PC-3 (cell line): ENCODE results near the gene P2RY1. TPM values are rescaled to one million over a fixed set of nuclear protein-coding genes. Genes with fewer than 3 reads are reported as not detected.
A peak's percentile ranks its signal among the peaks of the same experiment; 100 is the strongest.

Source experiments
- ATAC-seq: fragments of 200-7000 bp; cut with Tn5 transposase; 2 replicates; pipeline ENCODE4 v1.9.1; 2020; ENCODE audit warnings: mild to moderate bottlenecking, moderate library complexity
- BruUV-seq: library from RNA; stranded (reverse); fragments of 400-500 nt; replicated peaks from 2 replicates; lab custom pipeline; 2021; lab: Mats Ljungman, UMichigan
- CTCF ChIA-PET: fragments of 300-600 bp; sonication (Branson Sonifier 250); formaldehyde crosslinking; loops from one replicate; lab custom pipeline; 2022; ENCODE audit warnings: antibody characterized with exemption; lab: Charles Lee
- POLR2A ChIA-PET: fragments of 300-600 bp; sonication (Branson Sonifier 250); formaldehyde crosslinking; loops from one replicate; lab custom pipeline; 2022; ENCODE audit warnings: antibody characterized with exemption; ENCODE audit not compliant: unreplicated experiment; lab: Charles Lee
- DNase-seq: peaks from one replicate; pipeline ENCODE4 v3.0.0-alpha.2; 2015
- H2AFZ ChIP-seq: fragments of 300-600 bp; sonication (generic); 2 replicates; pipeline ENCODE4 v1.6.0; 2016; ENCODE audit warnings: antibody characterized with exemption, low read length
- H3F3A ChIP-seq: fragments of 300-600 bp; sonication (generic); one replicate; pipeline ENCODE4 v1.6.0; 2017; ENCODE audit warnings: antibody characterized with exemption, low read length, control low read depth, mild to moderate bottlenecking; ENCODE audit not compliant: unreplicated experiment
- H3K27ac ChIP-seq: fragments of 300-600 bp; sonication (generic); 2 replicates; pipeline ENCODE4 v1.5.1; 2016; ENCODE audit warnings: mild to moderate bottlenecking, low read length
- H3K27me3 ChIP-seq: fragments of 300-600 bp; sonication (generic); 2 replicates; pipeline ENCODE4 v1.6.1; 2016; ENCODE audit warnings: low read length, mixed read lengths
- H3K36me3 ChIP-seq: fragments of 300-600 bp; sonication (generic); 2 replicates; pipeline ENCODE4 v1.6.1; 2016; ENCODE audit warnings: low read depth, mixed run types, low read length, mixed read lengths
- H3K4me1 ChIP-seq: fragments of 300-600 bp; sonication (generic); 2 replicates; pipeline ENCODE4 v1.5.1; 2016; ENCODE audit warnings: low read length; ENCODE audit not compliant: insufficient read depth
- H3K4me2 ChIP-seq: fragments of 300-600 bp; sonication (generic); 2 replicates; pipeline ENCODE4 v1.6.0; 2016; ENCODE audit warnings: low read length
- H3K4me3 ChIP-seq: fragments of 300-600 bp; sonication (generic); 2 replicates; pipeline ENCODE4 v1.5.1; 2016; ENCODE audit warnings: mild to moderate bottlenecking, low read length, mixed read lengths
- H3K79me2 ChIP-seq: fragments of 300-600 bp; sonication (generic); 2 replicates; pipeline ENCODE4 v1.6.1; 2017; ENCODE audit warnings: low read length, mixed read lengths
- H3K9ac ChIP-seq: fragments of 300-600 bp; sonication (generic); 2 replicates; pipeline ENCODE4 v1.6.0; 2016; ENCODE audit warnings: mild to moderate bottlenecking, low read length
- H3K9me2 ChIP-seq: fragments of 300-600 bp; sonication (generic); replicated peaks from 2 replicates; pipeline ENCODE4 v1.6.1; 2016; ENCODE audit warnings: mixed run types, low read length, mixed read lengths
- H3K9me3 ChIP-seq: fragments of 300-600 bp; sonication (generic); 2 replicates; pipeline ENCODE4 v1.6.1; 2016; ENCODE audit warnings: low read length, mixed read lengths
- H4K20me1 ChIP-seq: fragments of 300-600 bp; sonication (generic); 2 replicates; pipeline ENCODE4 v1.6.1; 2016; ENCODE audit warnings: low read length, mixed read lengths
- CTCF ChIP-seq: fragments of 300-600 bp; sonication (generic); conservative IDR thresholded peaks from 2 replicates; pipeline ENCODE4 v1.5.1; 2017; ENCODE audit warnings: antibody characterized with exemption, low read depth, mild to moderate bottlenecking, low read length
- EZH2 ChIP-seq: fragments of 300-600 bp; sonication (generic); IDR thresholded peaks from one replicate; pipeline ENCODE4 v1.6.1; 2017; ENCODE audit warnings: antibody characterized with exemption, mild to moderate bottlenecking, low read length; ENCODE audit not compliant: unreplicated experiment
- EZH2phosphoT487 ChIP-seq: fragments of 300-600 bp; sonication (generic); IDR thresholded peaks from 2 replicates; pipeline ENCODE4 v1.6.1; 2018; ENCODE audit warnings: mild to moderate bottlenecking, antibody characterized with exemption, low read length, borderline replicate concordance
- intact Hi-C: fragments of 100-400 bp; cut with micrococcal nuclease; formaldehyde crosslinking; loops from 2 replicates; pipeline ENCODE4 v1.9.0; 2023
- total RNA-seq: library from RNA; depleted of rRNA; stranded (reverse); fragments of >200 nt; gene quantifications from 2 replicates; pipeline ENCODE4 v1.2.3, GENCODE V29; 2014

Gene P2RY1
- total RNA-seq, 1 experiment from 2014 or later = 0.29 TPM

DNA sequence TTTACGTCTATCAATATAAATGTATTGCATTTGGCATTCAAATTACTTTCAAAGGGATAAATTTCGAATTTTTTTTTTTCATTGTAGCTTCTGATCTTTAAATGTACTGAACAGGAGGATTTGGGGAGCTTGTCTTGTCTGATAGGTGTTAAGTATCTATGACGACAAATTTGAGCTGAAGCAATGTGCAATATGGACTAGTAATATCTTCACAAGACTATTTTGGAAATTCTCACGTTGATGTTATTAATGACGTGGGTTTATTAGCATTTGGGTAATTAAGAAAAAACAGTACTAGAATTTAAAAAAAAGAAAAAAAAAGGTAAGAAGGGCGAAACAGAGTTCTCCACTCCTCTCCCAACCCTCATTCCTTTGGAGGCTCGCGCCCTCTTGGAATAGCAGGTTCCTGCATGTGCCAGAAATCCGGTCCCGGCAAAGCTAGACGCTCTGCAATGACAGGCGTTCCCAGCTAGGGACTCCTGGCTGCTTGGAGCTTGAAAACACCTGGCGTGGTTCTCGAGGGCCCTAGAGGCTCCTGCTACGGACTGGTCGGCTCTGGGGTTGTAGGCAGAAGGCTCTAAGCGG lies 648 bp upstream of the P2RY1 start:
- Histone ChIP-seq H3K79me2 (no peaks in the 10 kb centered on the region), H3F3A (no peaks in the 10 kb centered on the region), H2AFZ (peak overlapping the region; percentile 98), H3K9ac (no peak overlapping the region), H3K27ac (no peak overlapping the region), H3K9me3 (no peaks in the 10 kb centered on the region), H3K9me2 (no peaks in the 10 kb centered on the region), H3K4me3 (peak overlapping the region; percentile 86), H4K20me1 (no peaks in the 10 kb centered on the region), H3K36me3 (no peaks in the 10 kb centered on the region), H3K4me2 (peak overlapping the region; percentile 90), H3K4me1 (no peaks in the 10 kb centered on the region), H3K27me3 (peaks cover 60% of the 10 kb centered on the region)
- ChIA-PET POLR2A (interaction anchor here (0.5 to 1.3 kb wide), 3 partner anchors 41 to 145 kb away, joined by 3 to 8 read pairs (median 5); no protein-coding TSS in a partner anchor), CTCF (interaction anchor here (0.8 kb wide), 1 partner anchor 138 kb away, joined by 3 read pairs; no protein-coding TSS in a partner anchor)
- TF ChIP-seq EZH2phosphoT487 (no peak), EZH2 (no peak), CTCF (no peak)
- intact Hi-C loops = loop anchor here (2.0 to 10.0 kb wide), 2 partner anchors 127 to 359 kb away; no protein-coding TSS in a partner anchor
- ATAC-seq (no peak; the same call in 1 of the 2 replicates), DNase-seq (no peak)
- no TSS peak for BruUV-seq

DNA sequence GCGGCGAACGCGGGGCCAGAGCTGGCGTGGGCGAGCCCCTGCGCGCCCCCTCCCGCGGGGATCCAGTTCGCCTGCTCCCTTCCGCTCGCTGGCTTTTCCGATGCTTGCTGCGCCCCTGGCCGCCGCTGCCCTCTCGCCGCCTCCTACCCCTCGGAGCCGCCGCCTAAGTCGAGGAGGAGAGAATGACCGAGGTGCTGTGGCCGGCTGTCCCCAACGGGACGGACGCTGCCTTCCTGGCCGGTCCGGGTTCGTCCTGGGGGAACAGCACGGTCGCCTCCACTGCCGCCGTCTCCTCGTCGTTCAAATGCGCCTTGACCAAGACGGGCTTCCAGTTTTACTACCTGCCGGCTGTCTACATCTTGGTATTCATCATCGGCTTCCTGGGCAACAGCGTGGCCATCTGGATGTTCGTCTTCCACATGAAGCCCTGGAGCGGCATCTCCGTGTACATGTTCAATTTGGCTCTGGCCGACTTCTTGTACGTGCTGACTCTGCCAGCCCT lies 721 bp downstream of the P2RY1 start:
- Histone ChIP-seq H3K4me2 (peak overlapping the region; percentile 90), H3K27me3 (peaks cover 58% of the 10 kb centered on the region), H3K27ac (no peak overlapping the region), H4K20me1 (no peaks in the 10 kb centered on the region), H3K9me3 (no peaks in the 10 kb centered on the region), H3F3A (no peaks in the 10 kb centered on the region), H3K36me3 (no peaks in the 10 kb centered on the region), H2AFZ (peak overlapping the region; percentile 98), H3K4me1 (no peaks in the 10 kb centered on the region), H3K79me2 (no peaks in the 10 kb centered on the region), H3K9ac (peak overlapping the region; percentile 19; the same call in 1 of the 2 replicates), H3K9me2 (no peaks in the 10 kb centered on the region), H3K4me3 (peak overlapping the region; percentile 86)
- intact Hi-C loops = loop anchor here (1.0 to 10.0 kb wide), 5 partner anchors 40 to 361 kb away; no protein-coding TSS in a partner anchor
- ATAC-seq (peak; percentile 12; the same call in 1 of the 2 replicates), DNase-seq (peak; percentile 6)
- BruUV-seq = no TSS peak
- CTCF ChIA-PET = no interaction called here
- TF ChIP-seq EZH2 (peak; percentile 44), EZH2phosphoT487 (0 out of 2 replicates have a peak, but pooled peaks have one; percentile 18), CTCF (0 out of 2 replicates have a peak, but pooled peaks have one; percentile 5)
- POLR2A ChIA-PET = no interaction called here

- Histone ChIP-seq H3K4me3 (no peak overlapping the region), H3K4me1 (no peaks in the 10 kb centered on the region), H3K79me2 (no peaks in the 10 kb centered on the region), H3K36me3 (no peaks in the 10 kb centered on the region), H3K4me2 (peak overlapping the region; percentile 90), H3K9me3 (no peaks in the 10 kb centered on the region), H3K9ac (no peak overlapping the region), H3K27ac (no peak overlapping the region), H3K9me2 (no peaks in the 10 kb centered on the region), H3K27me3 (peaks cover 52% of the 10 kb centered on the region), H4K20me1 (no peaks in the 10 kb centered on the region), H3F3A (no peaks in the 10 kb centered on the region), H2AFZ (no peak overlapping the region)
- CTCF ChIA-PET = no interaction called here
- TF ChIP-seq CTCF = no peak
- TF ChIP-seq EZH2phosphoT487 = no peak
- no peak for TF ChIP-seq EZH2
- no peak for DNase-seq
- BruUV-seq = no TSS peak
- intact Hi-C loops = loop anchor here (5.0 to 10.0 kb wide), 3 partner anchors 101 to 361 kb away; no protein-coding TSS in a partner anchor
- POLR2A ChIA-PET = interaction anchor here (0.6 kb wide), 1 partner anchor 990 kb away, joined by 7 read pairs; no protein-coding TSS in a partner anchor
- ATAC-seq = no peak
Measured at GRCh38 chr3:152836269-152836668, 1.3 kb downstream of the P2RY1 start.
